WERI-Rb-1 (cell line): ENCODE measurements around the gene SIK2.

Source experiments
- DNase-seq: peaks from one replicate; pipeline ENCODE4 v3.0.0-alpha.2; 2020
- H3K27ac ChIP-seq: fragments of 250-450 bp; sonication (Bioruptor Pico); 2 replicates; pipeline ENCODE4 v1.5.1; 2020; ENCODE audit warnings: mild to moderate bottlenecking, moderate library complexity
- H3K27me3 ChIP-seq: fragments of 250-450 bp; sonication (Bioruptor Pico); 2 replicates; pipeline ENCODE4 v1.5.1; 2021; ENCODE audit warnings: mild to moderate bottlenecking, low read depth, moderate library complexity; ENCODE audit not compliant: insufficient read depth, severe bottlenecking
- H3K36me3 ChIP-seq: fragments of 250-450 bp; sonication (Bioruptor Pico); 2 replicates; pipeline ENCODE4 v1.5.1; 2020; ENCODE audit warnings: mild to moderate bottlenecking, moderate library complexity
- H3K4me3 ChIP-seq: 2 replicates; pipeline ENCODE4 v1.5.1; 2011; ENCODE audit warnings: low read depth, mild to moderate bottlenecking, control low read depth, low read length
- H3K9me3 ChIP-seq: fragments of 250-450 bp; sonication (Bioruptor Pico); 2 replicates; pipeline ENCODE4 v1.5.1; 2021; ENCODE audit warnings: mild to moderate bottlenecking, moderate library complexity; ENCODE audit not compliant: severe bottlenecking
- TF ChIP-seq, protein P1 (sequence below): IDR thresholded peaks from 2 replicates; pipeline ENCODE4 v1.5.1; 2011; ENCODE audit warnings: low read depth, mild to moderate bottlenecking, control low read depth, inconsistent platforms, low read length

SIK2 gene

DNA sequence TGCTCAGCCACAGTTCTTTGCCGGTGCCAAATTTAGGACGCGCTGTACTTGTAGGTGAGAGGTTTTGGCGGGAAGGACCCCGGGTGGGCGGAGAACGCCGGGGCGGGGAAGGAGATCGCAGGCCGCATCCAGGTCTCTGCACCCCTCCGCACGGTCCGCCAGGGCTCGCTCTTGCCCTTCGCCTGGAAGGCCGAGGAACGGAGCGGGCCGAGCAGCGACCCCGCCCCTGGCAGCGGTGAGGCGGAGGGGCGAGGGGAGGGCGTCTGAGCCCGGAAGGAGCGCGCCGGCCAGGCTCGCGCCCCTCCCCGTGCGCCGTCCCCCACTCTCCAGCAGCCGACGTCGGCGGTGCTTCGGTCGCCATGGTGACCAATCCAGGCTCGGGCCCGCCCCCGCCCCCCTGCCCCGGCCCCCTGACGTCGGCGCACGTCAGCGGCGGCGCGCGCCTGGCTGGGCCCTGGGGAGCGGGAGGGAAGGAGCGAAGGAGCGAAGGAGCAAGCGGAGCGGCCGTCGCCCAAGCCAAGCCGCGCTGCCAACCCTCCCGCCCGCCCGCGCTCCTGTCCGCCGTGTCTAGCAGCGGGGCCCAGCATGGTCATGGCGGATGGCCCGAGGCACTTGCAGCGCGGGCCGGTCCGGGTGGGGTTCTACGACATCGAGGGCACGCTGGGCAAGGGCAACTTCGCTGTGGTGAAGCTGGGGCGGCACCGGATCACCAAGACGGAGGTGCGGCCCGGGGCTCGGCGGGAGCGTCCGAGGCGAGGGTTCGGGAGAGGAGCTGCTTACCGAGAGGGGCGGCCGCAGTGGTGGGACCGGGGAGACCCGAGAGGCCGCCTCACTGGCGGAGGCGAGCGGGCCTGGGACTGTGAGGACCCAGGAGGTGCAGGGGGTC lies at the start of gene SIK2:
TSS of gene SIK2 (plus strand) at position 471 of the 886 bp plus-strand sequence. CDS start at position 586, 115 bp downstream.
- H3K27ac ChIP-seq: peak within 1 kb of the TSS; percentile 95
- H3K27me3 ChIP-seq: no peaks in the 10 kb centered on the region
- H3K36me3 ChIP-seq: no peaks in the 10 kb centered on the region
- H3K4me3 ChIP-seq: peak within 1 kb of the TSS; percentile 92
- no peaks in the 10 kb centered on the region for H3K9me3 ChIP-seq
- TF ChIP-seq, protein P1, sequence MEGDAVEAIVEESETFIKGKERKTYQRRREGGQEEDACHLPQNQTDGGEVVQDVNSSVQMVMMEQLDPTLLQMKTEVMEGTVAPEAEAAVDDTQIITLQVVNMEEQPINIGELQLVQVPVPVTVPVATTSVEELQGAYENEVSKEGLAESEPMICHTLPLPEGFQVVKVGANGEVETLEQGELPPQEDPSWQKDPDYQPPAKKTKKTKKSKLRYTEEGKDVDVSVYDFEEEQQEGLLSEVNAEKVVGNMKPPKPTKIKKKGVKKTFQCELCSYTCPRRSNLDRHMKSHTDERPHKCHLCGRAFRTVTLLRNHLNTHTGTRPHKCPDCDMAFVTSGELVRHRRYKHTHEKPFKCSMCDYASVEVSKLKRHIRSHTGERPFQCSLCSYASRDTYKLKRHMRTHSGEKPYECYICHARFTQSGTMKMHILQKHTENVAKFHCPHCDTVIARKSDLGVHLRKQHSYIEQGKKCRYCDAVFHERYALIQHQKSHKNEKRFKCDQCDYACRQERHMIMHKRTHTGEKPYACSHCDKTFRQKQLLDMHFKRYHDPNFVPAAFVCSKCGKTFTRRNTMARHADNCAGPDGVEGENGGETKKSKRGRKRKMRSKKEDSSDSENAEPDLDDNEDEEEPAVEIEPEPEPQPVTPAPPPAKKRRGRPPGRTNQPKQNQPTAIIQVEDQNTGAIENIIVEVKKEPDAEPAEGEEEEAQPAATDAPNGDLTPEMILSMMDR: peak; percentile 95
- peak; percentile 96 for DNase-seq

DNA sequence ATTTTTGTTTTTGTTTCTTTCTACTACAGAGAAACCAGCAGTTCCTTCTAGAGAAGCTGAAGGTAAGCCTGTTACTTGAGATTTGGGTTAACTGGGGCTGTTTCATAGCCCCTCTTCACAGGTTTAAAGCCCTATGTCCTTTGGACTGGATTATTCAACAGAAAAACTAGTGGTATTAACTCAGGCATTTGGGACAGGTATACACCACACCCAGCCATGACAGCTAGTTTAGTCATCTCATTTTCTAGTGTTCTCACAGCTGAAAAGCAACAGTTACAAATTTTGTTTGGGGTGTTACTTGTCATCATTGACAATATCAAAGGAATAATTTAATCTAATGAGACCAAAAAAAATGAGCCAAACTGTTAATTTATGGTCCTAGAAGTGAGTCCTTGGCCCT lies 47.7 kb upstream of the SIK2 start:
- no peaks in the 10 kb centered on the region for H3K36me3 ChIP-seq
- H3K4me3 ChIP-seq: no peak overlapping the region
- peaks cover 9% of the 10 kb centered on the region for H3K9me3 ChIP-seq
- TF ChIP-seq, protein P1: no peak
- H3K27me3 ChIP-seq: no peaks in the 10 kb centered on the region
- no peak overlapping the region for H3K27ac ChIP-seq
- DNase-seq: no peak

DNA sequence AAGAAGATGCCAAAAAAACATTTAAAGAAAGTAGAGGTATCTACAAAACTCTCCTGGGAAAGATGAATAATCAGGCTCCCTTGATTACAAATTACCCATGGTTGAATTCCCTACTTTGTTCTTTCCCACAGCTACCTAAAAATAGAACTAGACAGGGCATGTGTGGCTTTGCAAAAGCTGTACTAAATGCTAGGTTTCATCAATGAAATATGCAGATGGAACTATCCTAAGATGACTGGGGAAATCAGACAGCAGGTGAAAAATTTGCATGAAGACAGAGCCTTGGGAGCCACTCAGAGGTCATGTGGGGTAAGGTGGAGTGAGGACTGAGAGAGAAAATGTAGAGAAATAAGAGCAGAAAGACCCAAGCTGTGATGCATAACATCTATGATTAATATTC lies 47.0 kb upstream of the SIK2 start:
- DNase-seq: no peak
- H3K27me3 ChIP-seq: no peaks in the 10 kb centered on the region
- H3K36me3 ChIP-seq: no peaks in the 10 kb centered on the region
- H3K4me3 ChIP-seq: no peak overlapping the region
- H3K9me3 ChIP-seq: peaks cover 9% of the 10 kb centered on the region
- TF ChIP-seq, protein P1: no peak
- H3K27ac ChIP-seq: no peak overlapping the region

DNA sequence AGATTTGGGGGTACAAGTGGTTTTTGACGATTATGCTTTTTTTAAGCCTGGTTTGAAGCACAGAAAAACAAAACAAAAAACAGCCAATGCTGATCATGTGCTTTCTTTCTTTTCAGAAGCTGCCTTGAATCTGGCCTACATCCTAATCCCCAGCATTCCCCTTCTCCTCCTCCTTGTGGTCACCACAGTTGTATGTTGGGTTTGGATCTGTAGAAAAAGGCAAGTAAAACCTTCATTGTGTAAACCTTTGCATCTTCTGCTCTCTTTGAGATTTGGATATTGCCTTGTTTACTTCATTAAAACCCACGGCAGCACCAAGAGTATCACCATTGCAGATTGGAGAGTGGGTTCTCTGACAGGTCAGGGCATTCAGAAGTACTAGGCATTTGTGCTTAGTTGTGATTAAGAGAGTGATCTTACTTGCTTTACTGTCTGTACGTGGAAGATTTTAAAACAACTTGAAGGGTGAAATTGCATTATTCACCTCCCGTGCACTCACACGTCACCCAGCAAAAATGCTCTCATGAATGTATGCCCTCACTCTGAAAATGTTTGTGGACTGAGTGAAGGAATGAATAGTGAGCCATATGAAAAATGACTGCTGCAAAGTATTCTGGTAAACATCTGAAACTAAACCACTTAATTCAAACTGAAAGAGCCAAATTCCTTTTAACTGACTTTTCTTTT lies 44.7 kb upstream of the SIK2 start:
- no peak for DNase-seq
- H3K4me3 ChIP-seq: no peak overlapping the region
- no peak overlapping the region for H3K27ac ChIP-seq
- H3K36me3 ChIP-seq: no peaks in the 10 kb centered on the region
- TF ChIP-seq, protein P1: no peak
- no peaks in the 10 kb centered on the region for H3K27me3 ChIP-seq
- H3K9me3 ChIP-seq: peaks cover 9% of the 10 kb centered on the region

DNA sequence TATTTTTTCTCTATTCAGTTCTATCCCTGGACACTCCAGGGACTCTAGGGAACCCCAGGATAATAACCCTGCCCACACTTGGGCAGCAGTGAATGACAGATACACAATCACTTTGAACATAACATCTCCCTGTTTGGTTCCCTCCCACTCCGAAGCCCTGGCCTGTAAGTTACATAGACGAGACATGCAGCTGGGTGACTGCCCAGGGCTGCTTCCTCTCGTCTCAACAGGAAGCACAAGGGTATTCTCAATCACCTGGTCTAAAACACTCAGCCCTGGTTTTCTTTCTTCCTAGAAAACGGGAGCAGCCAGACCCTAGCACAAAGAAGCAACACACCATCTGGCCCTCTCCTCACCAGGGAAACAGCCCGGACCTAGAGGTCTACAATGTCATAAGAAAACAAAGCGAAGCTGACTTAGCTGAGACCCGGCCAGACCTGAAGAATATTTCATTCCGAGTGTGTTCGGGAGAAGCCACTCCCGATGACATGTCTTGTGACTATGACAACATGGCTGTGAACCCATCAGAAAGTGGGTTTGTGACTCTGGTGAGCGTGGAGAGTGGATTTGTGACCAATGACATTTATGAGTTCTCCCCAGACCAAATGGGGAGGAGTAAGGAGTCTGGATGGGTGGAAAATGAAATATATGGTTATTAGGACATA lies 42.3 kb upstream of the SIK2 start:
- H3K36me3 ChIP-seq: no peaks in the 10 kb centered on the region
- TF ChIP-seq, protein P1: no peak
- H3K9me3 ChIP-seq: peaks cover 9% of the 10 kb centered on the region
- DNase-seq: no peak
- H3K27ac ChIP-seq: no peak overlapping the region
- no peaks in the 10 kb centered on the region for H3K27me3 ChIP-seq
- no peak overlapping the region for H3K4me3 ChIP-seq
